ENCODE data around the gene SLC49A4.

DNA sequence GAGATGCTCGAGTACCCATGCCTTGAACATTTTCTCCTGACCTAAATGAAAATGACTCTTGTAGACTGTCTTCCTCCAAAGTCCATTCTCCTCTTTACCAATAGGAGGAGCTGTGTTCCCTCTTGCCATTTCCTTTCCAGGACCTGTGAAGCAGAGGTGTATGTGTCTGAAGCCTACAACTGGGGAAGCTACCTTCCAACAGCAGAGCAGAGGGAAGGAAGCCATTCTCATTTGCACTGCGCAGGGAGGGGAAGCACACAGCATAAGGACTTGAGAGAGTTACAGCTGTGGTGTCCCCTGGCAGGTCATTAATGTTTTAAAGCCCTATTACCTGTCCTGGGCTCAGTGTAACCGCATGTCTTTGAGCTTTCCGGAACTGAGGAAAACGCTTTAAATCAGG lies 39.9 kb upstream of the SLC49A4 start:
- no peak for TF ChIP-seq TAF1 (IDR thresholded peaks at IDR 0.05; ENCODE audit: low read depth, low read length)
- no peak for TF ChIP-seq CHD2 (IDR thresholded peaks at IDR 0.05; ENCODE audit: low read length)
- no peak for TF ChIP-seq EP300 (IDR thresholded peaks at IDR 0.05; ENCODE audit: borderline replicate concordance in 1 of 2, low read depth in 2 of 2, low read length in 2 of 2)
- TF ChIP-seq, protein P1, sequence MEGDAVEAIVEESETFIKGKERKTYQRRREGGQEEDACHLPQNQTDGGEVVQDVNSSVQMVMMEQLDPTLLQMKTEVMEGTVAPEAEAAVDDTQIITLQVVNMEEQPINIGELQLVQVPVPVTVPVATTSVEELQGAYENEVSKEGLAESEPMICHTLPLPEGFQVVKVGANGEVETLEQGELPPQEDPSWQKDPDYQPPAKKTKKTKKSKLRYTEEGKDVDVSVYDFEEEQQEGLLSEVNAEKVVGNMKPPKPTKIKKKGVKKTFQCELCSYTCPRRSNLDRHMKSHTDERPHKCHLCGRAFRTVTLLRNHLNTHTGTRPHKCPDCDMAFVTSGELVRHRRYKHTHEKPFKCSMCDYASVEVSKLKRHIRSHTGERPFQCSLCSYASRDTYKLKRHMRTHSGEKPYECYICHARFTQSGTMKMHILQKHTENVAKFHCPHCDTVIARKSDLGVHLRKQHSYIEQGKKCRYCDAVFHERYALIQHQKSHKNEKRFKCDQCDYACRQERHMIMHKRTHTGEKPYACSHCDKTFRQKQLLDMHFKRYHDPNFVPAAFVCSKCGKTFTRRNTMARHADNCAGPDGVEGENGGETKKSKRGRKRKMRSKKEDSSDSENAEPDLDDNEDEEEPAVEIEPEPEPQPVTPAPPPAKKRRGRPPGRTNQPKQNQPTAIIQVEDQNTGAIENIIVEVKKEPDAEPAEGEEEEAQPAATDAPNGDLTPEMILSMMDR (IDR thresholded peaks at IDR 0.05; ENCODE audit: control extremely low read depth in 1 of 3, insufficient read depth in 1 of 3, low read depth in 1 of 3, low read length in 3 of 3) = peak; percentile 7 to 94 (median 76)
- TF ChIP-seq CBX5 (IDR thresholded peaks at IDR 0.05; ENCODE audit: low read depth, low read length) = no peak

Measured in H1 (cell line).